Activated CD8-positive, alpha-beta memory T cell treated with anti-CD3 and anti-CD28 coated beads, Interleukin-2, amount 50 U/mL, for 1 hour (primary cell): ENCODE measurements around the gene C2orf80.
"Not testable (repeated sequence)": the region's sequence is repeated elsewhere in the genome, so short reads cannot be mapped to it uniquely, and the experiment has no call there.

ENCODE experiments used
- DNase-seq: peaks from one replicate; pipeline ENCODE4 v3.0.0-alpha.2; 2020; ENCODE audit errors: extremely low read depth

The C2orf80 gene

GRCh38 chr2:208179028-208179609 is 10.7 kb downstream of the C2orf80 start:
- DNase-seq, result no peak

DNA sequence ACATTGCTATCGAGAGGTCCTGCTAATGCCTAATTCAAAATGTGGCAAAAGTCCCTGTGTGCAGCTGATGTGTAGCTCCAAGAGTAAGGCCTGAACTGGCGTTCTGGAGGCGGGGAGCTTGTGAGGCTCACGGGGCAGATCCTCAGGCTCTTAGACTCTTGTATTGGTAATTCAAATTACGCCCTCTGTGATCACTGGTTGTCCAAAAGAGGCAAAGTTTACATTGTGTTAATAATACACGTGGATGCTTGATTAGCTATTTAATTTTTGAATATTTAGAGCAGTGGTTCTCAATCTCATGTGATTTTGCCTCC is 14.0 kb downstream of the C2orf80 start:
- DNase-seq, result no peak

- DNase-seq, result peak; percentile 13
These were observed 14.6 kb downstream of the C2orf80 start for GRCh38 chr2:208175069-208175839.

DNA sequence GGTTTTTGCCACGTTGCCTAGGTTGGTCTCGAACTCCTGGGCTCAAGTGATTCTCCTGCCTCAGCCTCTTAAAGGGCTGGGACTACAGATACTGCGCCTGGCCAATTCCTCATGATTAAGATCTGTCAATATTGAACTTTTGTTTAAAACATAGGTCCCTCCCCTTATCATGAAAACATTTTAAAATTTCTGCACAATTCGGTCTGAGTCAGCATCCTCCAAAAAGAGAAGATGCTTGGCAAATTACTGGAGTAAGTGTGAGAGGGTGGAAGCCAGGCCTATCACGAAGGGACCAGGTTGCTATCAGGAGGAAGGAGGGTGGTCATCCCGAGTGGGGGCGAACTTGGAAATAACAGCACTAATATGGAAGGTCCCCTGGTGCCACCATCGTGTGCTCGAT is 15.7 kb downstream of the C2orf80 start:
- no peak for DNase-seq

DNA sequence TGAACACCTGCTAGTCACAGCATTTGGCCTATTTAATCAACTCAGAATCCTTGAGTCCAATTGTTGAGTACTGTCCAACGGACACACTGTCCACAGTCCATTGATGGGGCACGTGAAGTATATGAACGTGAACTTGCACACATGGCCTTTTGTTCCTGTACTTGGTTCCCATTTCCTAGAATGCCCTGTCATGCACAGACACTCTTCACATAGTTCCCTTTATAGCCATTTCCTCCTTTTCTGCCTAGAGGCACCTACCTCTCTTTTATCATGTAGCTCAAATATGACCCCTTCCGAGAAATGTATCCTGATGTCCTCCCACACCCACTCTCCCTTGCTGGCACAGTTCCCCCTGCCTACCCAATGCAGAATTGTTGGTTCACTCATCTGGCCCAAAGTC is 17.7 kb downstream of the C2orf80 start:
- DNase-seq, result no peak

- no peak for DNase-seq
These were observed 24.7 kb downstream of the C2orf80 start for GRCh38 chr2:208164951-208165755.

DNA sequence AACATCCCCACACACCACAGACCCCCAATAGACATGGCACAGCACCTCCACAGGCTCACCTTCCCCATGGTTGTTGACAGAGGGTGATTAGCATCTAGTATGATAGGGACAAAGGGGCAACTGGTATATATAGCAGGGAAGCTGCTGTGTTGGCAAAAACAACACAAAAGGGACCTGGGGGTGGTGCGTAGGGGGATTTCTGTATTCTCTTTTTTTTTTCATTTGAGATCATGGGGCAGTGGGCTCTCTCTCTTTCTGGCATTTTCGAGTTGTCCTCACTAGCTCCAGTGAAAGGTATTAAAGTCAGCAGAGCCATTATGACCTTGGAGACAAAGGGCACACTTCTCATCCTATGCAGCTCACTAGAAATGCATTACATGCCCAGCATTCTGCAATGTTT is 26.3 kb downstream of the C2orf80 start, which contains the start of gene CRYGA:
CRYGA (minus strand) TSS at position 101 of the 400 bp plus-strand sequence; CDS start at position 68, 33 bp downstream.
- DNase-seq, result no peak

DNA sequence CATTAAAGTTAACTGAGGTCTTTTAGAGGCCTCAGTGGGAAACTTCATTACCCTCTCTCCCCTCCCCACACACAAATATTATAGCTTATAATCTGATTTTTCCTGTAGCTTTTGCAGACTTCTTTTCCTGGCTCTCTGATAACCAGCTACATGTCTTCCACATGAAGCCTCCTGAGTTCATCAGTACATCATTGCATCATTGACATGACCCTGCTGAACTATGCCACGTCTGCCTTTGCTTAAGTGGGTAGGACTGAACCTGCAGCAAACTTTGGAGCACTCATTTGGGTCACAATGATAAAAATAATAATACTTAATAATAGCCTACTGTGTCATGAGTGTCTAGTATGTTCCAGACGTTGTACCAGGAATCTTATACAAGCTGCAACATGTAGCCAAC is 33.4 kb downstream of the C2orf80 start:
- no peak for DNase-seq

- no peak for DNase-seq
These were observed 36.7 kb downstream of the C2orf80 start for GRCh38 chr2:208153156-208153555.

DNA sequence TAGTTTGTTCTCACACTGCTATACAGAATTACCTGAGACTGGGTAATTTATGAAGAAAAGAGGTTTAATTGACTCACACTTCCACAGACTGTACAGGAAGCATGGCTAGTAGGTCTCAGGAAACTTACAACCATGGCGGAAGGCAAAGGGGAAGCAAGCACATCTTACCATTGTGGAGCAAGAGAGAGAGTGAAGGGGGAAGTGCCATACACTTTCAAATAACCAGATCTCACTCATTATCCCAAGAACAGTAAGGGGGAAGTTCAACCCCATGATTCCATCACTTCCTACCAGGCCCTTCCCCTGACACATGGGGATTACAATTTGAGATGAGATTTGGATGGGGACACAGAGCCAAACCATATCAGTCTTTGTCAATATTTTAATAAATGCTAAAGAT is 38.9 kb downstream of the C2orf80 start:
- no peak for DNase-seq

GRCh38 chr2:208150094-208150493 is 39.7 kb downstream of the C2orf80 start:
- no peak for DNase-seq

DNA sequence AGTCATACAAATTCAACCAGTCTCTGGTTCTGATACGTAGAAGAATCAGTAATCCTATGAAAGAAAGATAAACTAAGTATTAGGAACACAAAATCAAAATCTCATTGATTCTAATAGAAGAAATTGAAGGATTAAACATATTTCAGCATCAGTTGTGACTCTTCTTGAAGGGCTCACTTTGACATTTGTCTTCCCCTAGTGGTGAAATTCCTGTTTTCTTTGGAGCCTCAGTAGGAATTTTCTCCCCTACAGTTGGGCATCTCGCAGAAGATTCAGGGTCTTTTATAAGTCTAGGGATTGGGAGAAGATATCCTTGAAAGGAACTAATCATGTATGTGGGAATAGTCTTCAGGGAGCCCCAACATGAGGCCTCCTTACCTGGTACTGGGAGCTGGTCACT is 41.0 kb downstream of the C2orf80 start:
- DNase-seq, result no peak

GRCh38 chr2:208147759-208148158 is 42.1 kb downstream of the C2orf80 start:
- no peak for DNase-seq

- DNase-seq, result no peak
These were observed 42.8 kb downstream of the C2orf80 start for GRCh38 chr2:208147008-208147407.

DNA sequence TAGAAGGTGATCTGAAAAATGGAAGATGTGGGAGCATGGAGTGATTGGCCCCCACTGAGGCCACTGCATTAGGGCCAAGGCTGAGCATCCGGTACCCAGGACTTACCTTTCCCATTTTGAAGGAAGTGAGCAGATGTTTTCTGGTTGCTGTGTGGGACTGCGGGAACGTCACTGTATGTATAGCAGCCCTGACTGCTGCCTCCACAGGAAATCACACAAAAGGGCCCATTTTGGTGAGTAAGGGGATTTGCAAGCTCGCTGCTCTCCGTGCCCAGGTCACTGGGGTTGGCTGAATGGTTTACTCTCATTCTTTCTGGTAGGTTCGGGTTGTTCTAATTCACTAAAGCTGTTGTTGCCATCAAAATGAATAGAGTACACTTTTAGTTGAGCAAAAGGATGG is 43.8 kb downstream of the C2orf80 start, which contains the start of gene CRYGB:
CRYGB (minus strand) TSS at position 153 of the 400 bp plus-strand sequence; CDS start at position 115, 38 bp downstream.
- DNase-seq, result no peak

- no peak for DNase-seq
These were observed 46.7 kb downstream of the C2orf80 start for GRCh38 chr2:208142925-208143799.

DNA sequence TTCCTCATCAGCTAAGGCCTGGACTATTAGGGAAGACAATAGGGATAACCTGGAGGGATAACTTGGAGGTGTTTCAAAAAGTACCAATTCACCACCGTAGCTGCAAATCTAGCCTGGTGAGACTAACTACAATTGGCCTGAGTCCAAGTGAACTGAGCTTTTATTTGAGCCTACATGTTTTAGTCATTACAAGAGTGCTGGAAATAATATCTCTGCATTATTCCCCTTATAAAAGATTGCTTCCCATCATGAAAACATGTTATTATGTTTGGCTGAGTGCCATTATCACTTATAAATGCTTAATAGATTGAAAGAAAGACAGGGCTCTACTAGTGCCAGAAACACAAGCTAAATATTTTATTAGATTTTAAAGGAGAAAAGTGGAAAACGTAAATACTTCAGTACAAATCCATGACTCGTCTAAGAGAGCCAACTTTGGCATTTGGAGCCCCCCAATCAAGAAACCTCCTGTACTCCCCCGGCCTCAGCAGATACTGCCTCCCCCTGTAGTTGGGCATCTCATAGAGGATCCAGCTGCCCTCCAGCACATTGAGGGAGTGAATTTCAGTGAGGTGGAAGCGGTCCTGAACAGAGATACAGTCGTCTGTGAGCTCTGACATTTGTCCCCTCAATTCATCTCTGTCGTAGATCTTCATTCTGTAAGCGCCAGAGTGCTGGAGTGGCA is 47.4 kb downstream of the C2orf80 start:
- DNase-seq, result no peak

DNA sequence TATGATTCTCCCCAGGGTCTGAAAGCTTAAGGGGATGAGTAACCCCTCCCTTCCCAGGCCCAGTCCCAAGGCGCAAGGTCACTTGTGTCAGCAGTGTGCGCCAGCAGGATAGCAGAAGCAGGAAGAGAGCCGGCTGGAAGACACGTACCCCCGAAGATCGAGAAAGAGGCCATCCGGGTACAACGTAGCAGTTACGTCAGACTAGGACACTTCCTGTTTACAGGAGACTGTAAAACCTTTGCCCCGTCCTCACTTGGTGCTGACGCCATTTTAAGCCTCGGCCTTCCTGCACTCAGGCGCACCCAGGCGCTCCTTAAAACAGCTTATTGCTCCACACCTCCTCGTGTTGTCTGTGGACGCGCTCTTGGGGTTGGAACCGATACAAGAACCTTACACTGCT is 50.4 kb downstream of the C2orf80 start:
- no peak for DNase-seq

DNA sequence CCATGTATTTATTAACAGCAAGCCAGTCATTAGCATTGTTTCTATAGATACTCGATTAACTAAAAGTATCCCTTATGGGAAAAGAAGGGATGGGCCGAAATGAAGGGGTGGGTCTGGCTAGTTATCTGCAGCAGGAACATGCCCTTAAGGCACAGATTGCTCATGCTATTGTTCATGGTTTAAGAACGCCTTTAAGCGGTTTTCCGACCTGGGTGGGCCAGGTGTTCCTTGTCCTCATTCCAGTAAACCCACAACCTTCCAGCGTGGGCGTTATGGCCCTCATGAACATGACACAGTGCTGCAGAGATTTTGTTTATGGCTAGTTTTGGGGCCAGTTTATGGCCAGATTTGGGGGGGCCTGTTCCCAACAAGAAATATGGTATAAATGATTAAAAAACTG is 51.5 kb downstream of the C2orf80 start:
- DNase-seq, result not testable (repeated sequence)

DNA sequence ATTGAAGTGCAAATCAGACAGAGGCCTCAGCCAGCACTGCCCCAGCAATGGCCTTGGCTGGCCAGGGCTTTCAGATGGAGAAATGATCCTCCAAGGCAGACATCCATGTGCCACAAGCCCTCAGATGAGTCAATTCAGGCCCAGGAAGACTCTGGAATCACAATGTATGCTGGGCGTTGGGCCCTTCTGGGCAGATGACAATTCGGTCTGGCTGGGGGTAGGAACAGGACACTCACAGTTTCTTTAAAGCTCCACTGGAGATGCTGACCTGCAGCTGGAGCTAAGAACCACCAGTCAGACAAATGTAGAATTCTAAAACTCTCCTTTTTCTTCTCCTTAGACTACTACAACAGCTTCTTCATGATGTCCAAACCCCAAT is 53.1 kb downstream of the C2orf80 start:
- DNase-seq, result no peak
